ENCODE measurements around the gene AURKA. TPM values are rescaled to one million over a fixed set of nuclear protein-coding genes. Genes with fewer than 3 reads are reported as not detected.
"Not testable (repeated sequence)": the region's sequence is repeated elsewhere in the genome, so short reads cannot be mapped to it uniquely, and the experiment has no call there.

AURKA gene
- total RNA-seq, 2 experiments from 2014 or later = 63.2 to 105 TPM

GRCh38 chr20:56406910-56407309 lies 14.9 kb upstream of the AURKA start:
- H3K9me3 ChIP-seq (ENCODE audit: low read length) = no peaks in the 10 kb centered on the region
- 0 out of 2 replicates have a peak, but pooled peaks cover 4% of the 10 kb centered on the region for H4K20me1 ChIP-seq (ENCODE audit: insufficient read depth, low read length)
- peaks cover 4% of the 10 kb centered on the region for H3K4me1 ChIP-seq (ENCODE audit: insufficient read depth, low read length, poor library complexity, severe bottlenecking)
- no TSS peak for BruUV-seq (replicated peaks)
- intact Hi-C loops (cut with micrococcal nuclease; ENCODE audit: unreplicated experiment) = no loop called here
- H3K9me2 ChIP-seq (ENCODE audit: insufficient read depth, low read length) = no peaks in the 10 kb centered on the region
- no peak overlapping the region for H2AFZ ChIP-seq (ENCODE audit: low read length)
- TF ChIP-seq EZH2phosphoT487 (IDR thresholded peaks at IDR 0.05; ENCODE audit: borderline replicate concordance, low read depth, low read length) = no peak
- TF ChIP-seq, protein P1, sequence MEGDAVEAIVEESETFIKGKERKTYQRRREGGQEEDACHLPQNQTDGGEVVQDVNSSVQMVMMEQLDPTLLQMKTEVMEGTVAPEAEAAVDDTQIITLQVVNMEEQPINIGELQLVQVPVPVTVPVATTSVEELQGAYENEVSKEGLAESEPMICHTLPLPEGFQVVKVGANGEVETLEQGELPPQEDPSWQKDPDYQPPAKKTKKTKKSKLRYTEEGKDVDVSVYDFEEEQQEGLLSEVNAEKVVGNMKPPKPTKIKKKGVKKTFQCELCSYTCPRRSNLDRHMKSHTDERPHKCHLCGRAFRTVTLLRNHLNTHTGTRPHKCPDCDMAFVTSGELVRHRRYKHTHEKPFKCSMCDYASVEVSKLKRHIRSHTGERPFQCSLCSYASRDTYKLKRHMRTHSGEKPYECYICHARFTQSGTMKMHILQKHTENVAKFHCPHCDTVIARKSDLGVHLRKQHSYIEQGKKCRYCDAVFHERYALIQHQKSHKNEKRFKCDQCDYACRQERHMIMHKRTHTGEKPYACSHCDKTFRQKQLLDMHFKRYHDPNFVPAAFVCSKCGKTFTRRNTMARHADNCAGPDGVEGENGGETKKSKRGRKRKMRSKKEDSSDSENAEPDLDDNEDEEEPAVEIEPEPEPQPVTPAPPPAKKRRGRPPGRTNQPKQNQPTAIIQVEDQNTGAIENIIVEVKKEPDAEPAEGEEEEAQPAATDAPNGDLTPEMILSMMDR (conservative IDR thresholded peaks at IDR 0.05; ENCODE audit: low read length) = no peak
- DNase-seq (ENCODE audit: low spot score) = no peak
- H3K79me2 ChIP-seq (ENCODE audit: insufficient read depth, low read depth, low read length) = peaks cover 16% of the 10 kb centered on the region; the same call in 1 of the 2 replicates
- ChIA-PET CTCF (ENCODE audit: unreplicated experiment) (no interaction called here), POLR2A (interaction anchor here (0.7 to 1.4 kb wide), 2 partner anchors 11 to 1838 kb away, joined by 3 read pairs; no protein-coding TSS in a partner anchor)
- peaks cover 83% of the 10 kb centered on the region for H3K36me3 ChIP-seq (ENCODE audit: insufficient read depth, low read length)
- H3K4me3 ChIP-seq (ENCODE audit: low read depth, low read length, poor library complexity, severe bottlenecking) = no peak overlapping the region
- H3K27ac ChIP-seq (ENCODE audit: low read depth, low read length, poor library complexity, severe bottlenecking) = no peak overlapping the region
- H3K4me2 ChIP-seq (ENCODE audit: low read length) = no peak overlapping the region

GRCh38 chr20:56405356-56405755 lies 13.3 kb upstream of the AURKA start:
- H3K36me3 ChIP-seq (ENCODE audit: insufficient read depth, low read length) = peaks cover 99% of the 10 kb centered on the region
- DNase-seq (ENCODE audit: low spot score); H3K4me2 ChIP-seq (ENCODE audit: low read length); H3K4me3 ChIP-seq (ENCODE audit: low read depth, low read length, poor library complexity, severe bottlenecking); H3K9me2 ChIP-seq (ENCODE audit: insufficient read depth, low read length); H2AFZ ChIP-seq (ENCODE audit: low read length); H3K9me3 ChIP-seq (ENCODE audit: low read length); H4K20me1 ChIP-seq (ENCODE audit: insufficient read depth, low read length); H3K27ac ChIP-seq (ENCODE audit: low read depth, low read length, poor library complexity, severe bottlenecking); CTCF ChIA-PET (ENCODE audit: unreplicated experiment); intact Hi-C loops (cut with micrococcal nuclease; ENCODE audit: unreplicated experiment); H3K4me1 ChIP-seq (ENCODE audit: insufficient read depth, low read length, poor library complexity, severe bottlenecking); BruUV-seq (replicated peaks): not testable (repeated sequence)
- H3K79me2 ChIP-seq (ENCODE audit: insufficient read depth, low read depth, low read length) = peaks cover 31% of the 10 kb centered on the region
- POLR2A ChIA-PET = interaction anchor here (1.4 kb wide), 1 partner anchor 9 kb away, joined by 3 read pairs; no protein-coding TSS in a partner anchor

DNA sequence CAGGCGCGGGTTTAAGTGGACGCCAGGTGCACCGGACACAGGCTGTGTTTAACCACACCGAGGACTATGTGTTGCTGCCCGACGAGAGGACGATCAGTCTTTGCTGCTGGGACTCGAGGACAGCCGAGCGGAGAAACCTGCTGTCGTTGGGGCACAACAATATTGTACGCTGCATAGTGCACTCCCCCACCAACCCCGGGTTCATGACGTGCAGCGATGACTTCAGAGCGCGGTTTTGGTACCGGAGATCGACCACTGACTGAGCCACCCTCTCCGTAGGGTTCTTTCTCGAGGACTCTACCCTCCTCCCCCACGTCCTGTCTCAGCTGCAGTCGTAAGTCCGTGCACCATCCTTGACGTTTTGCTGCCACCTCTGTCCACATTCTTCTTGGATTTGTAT lies 11.4 kb upstream of the AURKA start:
- no peak for DNase-seq (ENCODE audit: low spot score)
- POLR2A ChIA-PET = interaction anchor here (0.7 to 1.0 kb wide), 2 partner anchors 14 to 123 kb away, joined by 3 read pairs; no protein-coding TSS in a partner anchor
- intact Hi-C loops (cut with micrococcal nuclease; ENCODE audit: unreplicated experiment) = no loop called here

More for the DNA sequence above, 11.4 kb upstream of the AURKA start:
- no peak overlapping the region for H3K4me3 ChIP-seq (ENCODE audit: low read depth, low read length, poor library complexity, severe bottlenecking)
- 0 out of 2 replicates have a peak, but pooled peaks cover 11% of the 10 kb centered on the region for H4K20me1 ChIP-seq (ENCODE audit: insufficient read depth, low read length)
- H3K79me2 ChIP-seq (ENCODE audit: insufficient read depth, low read depth, low read length) = peaks cover 39% of the 10 kb centered on the region
- TF ChIP-seq, protein P1 (conservative IDR thresholded peaks at IDR 0.05; ENCODE audit: low read length) = no peak
- TF ChIP-seq EZH2phosphoT487 (IDR thresholded peaks at IDR 0.05; ENCODE audit: borderline replicate concordance, low read depth, low read length) = no peak
- no peak overlapping the region for H3K27ac ChIP-seq (ENCODE audit: low read depth, low read length, poor library complexity, severe bottlenecking)
- no peak overlapping the region for H2AFZ ChIP-seq (ENCODE audit: low read length)
- CTCF ChIA-PET (ENCODE audit: unreplicated experiment) = no interaction called here
- no TSS peak for BruUV-seq (replicated peaks)
- no peaks in the 10 kb centered on the region for H3K4me1 ChIP-seq (ENCODE audit: insufficient read depth, low read length, poor library complexity, severe bottlenecking)
- peaks cover 99% of the 10 kb centered on the region for H3K36me3 ChIP-seq (ENCODE audit: insufficient read depth, low read length)
- H3K9me2 ChIP-seq (ENCODE audit: insufficient read depth, low read length) = no peaks in the 10 kb centered on the region
- no peak overlapping the region for H3K4me2 ChIP-seq (ENCODE audit: low read length)
- H3K9me3 ChIP-seq (ENCODE audit: low read length) = no peaks in the 10 kb centered on the region

Measured in OCI-LY7 (cell line).